Erythroblast (primary cell): ENCODE results near the gene TMEM229B.
"Not testable (repeated sequence)": the region's sequence is repeated elsewhere in the genome, so short reads cannot be mapped to it uniquely, and the experiment has no call there.

ENCODE experiments used
- GATA1 ChIP-seq: IDR thresholded peaks from 2 replicates; pipeline ENCODE4 v1.6.1; 2011; ENCODE audit warnings: low read depth, mild to moderate bottlenecking, control low read depth, low read length, moderate library complexity
- POLR2A ChIP-seq: IDR thresholded peaks from 2 replicates; pipeline ENCODE4 v1.6.1; 2011; ENCODE audit warnings: mild to moderate bottlenecking, low read length

DNA sequence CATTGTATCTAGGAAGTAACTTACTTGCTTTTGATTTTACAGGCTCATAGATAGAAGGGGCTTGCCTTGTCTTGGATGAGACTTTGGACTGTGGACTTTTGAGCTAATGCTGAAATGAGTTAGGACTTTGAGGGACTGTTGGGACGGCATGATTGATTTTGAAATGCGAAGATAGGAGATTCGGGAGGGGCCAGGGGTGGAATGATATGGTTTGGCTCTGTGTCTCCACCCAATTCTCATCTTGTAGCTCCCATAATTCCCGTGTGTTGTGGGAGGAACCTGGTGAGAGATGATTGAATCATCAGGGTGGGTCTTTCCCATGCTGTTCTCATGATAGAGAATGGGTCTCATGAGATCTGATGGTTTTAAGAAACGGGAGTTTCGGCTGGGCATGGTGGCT is 36.9 kb downstream of the TMEM229B start:
- TF ChIP-seq POLR2A, GATA1: not testable (repeated sequence)
